Epithelial cell of esophagus (primary cell): ENCODE results near the gene C6.
A peak's percentile ranks its signal among the peaks of the same experiment; 100 is the strongest.

Source experiments
- DNase-seq: peaks from one replicate; pipeline ENCODE4 v3.0.0; 2010; ENCODE audit warnings: low read depth
- H3K4me3 ChIP-seq: 2 replicates; pipeline ENCODE4 v1.5.1; 2011; ENCODE audit warnings: mild to moderate bottlenecking, low read length, control low read depth
- TF ChIP-seq, protein P1 (sequence below): IDR thresholded peaks from 2 replicates; pipeline ENCODE4 v1.5.1; 2011; ENCODE audit warnings: low read depth, mild to moderate bottlenecking, low read length, control low read depth, inconsistent platforms; ENCODE audit not compliant: insufficient read depth; ENCODE audit errors: missing control alignments

C6 gene

DNA sequence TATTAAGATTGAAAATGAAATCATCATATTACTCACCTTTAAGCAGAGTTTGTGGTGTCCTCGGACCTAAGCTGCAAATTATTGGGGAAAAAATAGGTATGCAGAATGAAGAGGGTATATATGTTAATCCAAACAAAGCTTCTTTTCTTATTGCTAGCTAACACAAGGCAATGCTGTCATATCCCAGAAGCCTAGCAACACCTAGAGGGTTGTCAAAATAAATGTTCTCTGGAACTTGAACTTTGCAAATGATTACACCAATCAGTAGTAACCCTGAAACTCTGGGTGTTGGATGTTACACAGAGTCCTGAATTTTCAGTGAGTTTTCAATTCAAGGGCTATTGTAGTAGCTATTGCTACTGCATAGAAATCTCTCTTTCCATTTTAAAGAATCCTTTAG is at the start of gene C6:
Gene C6, minus strand, starts transcription at position 193 of the 400 bp plus-strand sequence. CDS start 10,302 bp downstream, outside the sequence.
- DNase-seq, result no peak
- TF ChIP-seq, protein P1, sequence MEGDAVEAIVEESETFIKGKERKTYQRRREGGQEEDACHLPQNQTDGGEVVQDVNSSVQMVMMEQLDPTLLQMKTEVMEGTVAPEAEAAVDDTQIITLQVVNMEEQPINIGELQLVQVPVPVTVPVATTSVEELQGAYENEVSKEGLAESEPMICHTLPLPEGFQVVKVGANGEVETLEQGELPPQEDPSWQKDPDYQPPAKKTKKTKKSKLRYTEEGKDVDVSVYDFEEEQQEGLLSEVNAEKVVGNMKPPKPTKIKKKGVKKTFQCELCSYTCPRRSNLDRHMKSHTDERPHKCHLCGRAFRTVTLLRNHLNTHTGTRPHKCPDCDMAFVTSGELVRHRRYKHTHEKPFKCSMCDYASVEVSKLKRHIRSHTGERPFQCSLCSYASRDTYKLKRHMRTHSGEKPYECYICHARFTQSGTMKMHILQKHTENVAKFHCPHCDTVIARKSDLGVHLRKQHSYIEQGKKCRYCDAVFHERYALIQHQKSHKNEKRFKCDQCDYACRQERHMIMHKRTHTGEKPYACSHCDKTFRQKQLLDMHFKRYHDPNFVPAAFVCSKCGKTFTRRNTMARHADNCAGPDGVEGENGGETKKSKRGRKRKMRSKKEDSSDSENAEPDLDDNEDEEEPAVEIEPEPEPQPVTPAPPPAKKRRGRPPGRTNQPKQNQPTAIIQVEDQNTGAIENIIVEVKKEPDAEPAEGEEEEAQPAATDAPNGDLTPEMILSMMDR, result no peak

GRCh38 chr5:41256400-41256799 is 43.1 kb upstream of the C6 start:
- TF ChIP-seq, protein P1, result no peak
- no peak overlapping the region for H3K4me3 ChIP-seq
- no peak for DNase-seq

More for the DNA sequence above, at the start of gene C6:
- H3K4me3 ChIP-seq, result no peak within 1 kb of the TSS

GRCh38 chr5:41253109-41253508 is 39.8 kb upstream of the C6 start:
- TF ChIP-seq, protein P1, result no peak
- H3K4me3 ChIP-seq, result no peak overlapping the region
- peak; percentile 58 for DNase-seq

- TF ChIP-seq, protein P1, result no peak
- H3K4me3 ChIP-seq, result no peak overlapping the region
- no peak for DNase-seq
Measured at GRCh38 chr5:41252036-41252435, 38.7 kb upstream of the C6 start.

DNA sequence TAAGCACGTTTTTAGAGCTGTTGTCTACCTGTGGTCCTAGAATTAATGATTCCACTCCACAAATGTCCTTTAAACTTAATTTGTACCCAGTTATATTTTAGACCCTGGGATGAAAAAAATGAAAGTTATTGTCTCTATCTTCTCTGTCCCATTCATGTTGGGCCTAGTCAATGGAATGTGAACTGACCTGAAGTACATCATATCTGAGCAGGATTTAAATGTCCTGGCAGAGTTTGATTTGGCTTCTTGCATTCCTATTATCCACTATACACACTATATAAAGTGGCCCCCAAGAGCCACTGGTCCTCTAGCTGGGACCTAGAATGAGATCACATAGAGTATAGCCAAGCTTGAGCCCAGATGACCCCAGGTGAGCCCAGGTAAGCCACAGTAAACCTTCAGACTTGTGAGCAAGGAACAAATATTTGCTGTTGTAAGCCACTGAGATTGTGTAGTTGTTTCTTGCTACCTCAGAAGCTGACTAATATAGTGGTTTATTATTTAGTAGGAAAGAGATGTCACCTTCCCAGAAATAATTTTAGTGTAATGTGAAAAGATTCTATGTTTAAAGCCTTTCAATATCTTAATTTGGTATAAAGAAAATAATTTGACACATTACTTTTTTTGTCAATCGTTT is 37.1 kb upstream of the C6 start:
- TF ChIP-seq, protein P1, result no peak
- DNase-seq, result peak; percentile 41
- no peak overlapping the region for H3K4me3 ChIP-seq

GRCh38 chr5:41247135-41247534 is 33.8 kb upstream of the C6 start:
- no peak for DNase-seq
- no peak overlapping the region for H3K4me3 ChIP-seq
- TF ChIP-seq, protein P1, result no peak

GRCh38 chr5:41246376-41246775 is 33.0 kb upstream of the C6 start:
- TF ChIP-seq, protein P1, result no peak
- no peak overlapping the region for H3K4me3 ChIP-seq
- DNase-seq, result peak; percentile 92
